GM10266 (cell line): ENCODE results near the gene PLCH2.
A peak's percentile ranks its signal among the peaks of the same experiment; 100 is the strongest.

Source experiments
- DNase-seq: peaks from one replicate; pipeline ENCODE4 v3.0.0; 2012; ENCODE audit errors: extremely low spot score
- CTCF ChIP-seq: IDR thresholded peaks from 2 replicates; pipeline ENCODE4 v1.5.1; 2012; ENCODE audit warnings: mild to moderate bottlenecking, low read depth; ENCODE audit not compliant: control insufficient read depth, insufficient read depth; ENCODE audit errors: missing control alignments

PLCH2 gene

GRCh38 chr1:2468540-2468939, 7.5 kb upstream of the PLCH2 start:
- TF ChIP-seq CTCF, result no peak
- DNase-seq, result peak; percentile 55

- no peak for TF ChIP-seq CTCF
Observed at GRCh38 chr1:2469103-2469940, 6.8 kb upstream of the PLCH2 start.

GRCh38 chr1:2470290-2471158, 5.6 kb upstream of the PLCH2 start:
- no peak for DNase-seq
- no peak for TF ChIP-seq CTCF

More at GRCh38 chr1:2469103-2469940, 6.8 kb upstream of the PLCH2 start:
- DNase-seq, result no peak

GRCh38 chr1:2471159-2471471, 5.0 kb upstream of the PLCH2 start:
- DNase-seq, result no peak
- no peak for TF ChIP-seq CTCF

GRCh38 chr1:2471587-2472001, 4.5 kb upstream of the PLCH2 start:
- DNase-seq, result no peak
- TF ChIP-seq CTCF, result no peak

- no peak for TF ChIP-seq CTCF
- DNase-seq, result no peak
Observed at GRCh38 chr1:2472109-2472508, 4.0 kb upstream of the PLCH2 start.
